ENCODE data around the gene EHHADH.

The EHHADH gene

GRCh38 chr3:185279587-185280138, 25.8 kb upstream of the EHHADH start:
- TF ChIP-seq CTCF (IDR thresholded peaks at IDR 0.05): no peak

- TF ChIP-seq CTCF (IDR thresholded peaks at IDR 0.05): no peak
Measured at GRCh38 chr3:185276415-185276814, 22.6 kb upstream of the EHHADH start.

- TF ChIP-seq CTCF (IDR thresholded peaks at IDR 0.05): no peak
Measured at GRCh38 chr3:185272033-185272432, 18.2 kb upstream of the EHHADH start.

- no peak for TF ChIP-seq CTCF (IDR thresholded peaks at IDR 0.05)
Measured at GRCh38 chr3:185270956-185271332, 17.1 kb upstream of the EHHADH start.

GRCh38 chr3:185270262-185270955, 16.6 kb upstream of the EHHADH start:
- TF ChIP-seq CTCF (IDR thresholded peaks at IDR 0.05): peak; percentile 58; the same call in 1 of the 2 replicates

GRCh38 chr3:185268194-185268962, 14.5 kb upstream of the EHHADH start:
- TF ChIP-seq CTCF (IDR thresholded peaks at IDR 0.05): no peak

GRCh38 chr3:185267193-185267592, 13.3 kb upstream of the EHHADH start:
- TF ChIP-seq CTCF (IDR thresholded peaks at IDR 0.05): no peak

Measured in LNCAP (cell line).